Measurements from ENCODE around the gene RBM12. TPM values are rescaled to one million over a fixed set of nuclear protein-coding genes. Genes with fewer than 3 reads are reported as not detected.
A peak's percentile ranks its signal among the peaks of the same experiment; 100 is the strongest.

Gene RBM12
- total and polyA plus RNA-seq, 2 of the 8 experiments (the other 6 are each of a cell fraction or from before 2014, with no cell fraction given), result 187 to 214 TPM

- peaks cover 0 to 2% of the 10 kb centered on the region in 2 experiments for H4K20me1 ChIP-seq (replicated peaks in 1 of 2; ENCODE audit: control insufficient read depth in 1 of 2, insufficient read depth in 2 of 2, low read length in 2 of 2)
- no peak overlapping the region for H2BK20ac ChIP-seq (ENCODE audit: low read length)
- no peak overlapping the region for H3K14ac ChIP-seq (ENCODE audit: insufficient read length)
- H2BK15ac ChIP-seq (ENCODE audit: low read length), result no peak overlapping the region
- H3K27ac ChIP-seq (ENCODE audit: low read depth, low read length), result no peak overlapping the region
- H2AK5ac ChIP-seq (ENCODE audit: low read depth, low read length), result no peak overlapping the region
- 0 out of 2 replicates have a peak overlapping the region, but pooled peaks have one; percentile 17 for H2BK12ac ChIP-seq (ENCODE audit: low read depth, low read length)
- H3K4ac ChIP-seq (replicated peaks; ENCODE audit: insufficient read length, low read depth, low read length), result no peak overlapping the region
- FAIRE-seq (no peak), DNase-seq (ENCODE audit: low read depth in 1 of 2, low spot score in 2 of 2) (peak in 1 of 2 experiments; percentile 63)
- peaks cover 6 to 46% (median 34%) of the 10 kb centered on the region in 4 experiments for H3K27me3 ChIP-seq (replicated peaks in 1 of 4; ENCODE audit: control insufficient read depth in 3 of 4, extremely low read depth in 1 of 4, insufficient read depth in 3 of 4, low read length in 3 of 4)
- no peak overlapping the region for H4K8ac ChIP-seq (ENCODE audit: extremely low read depth, insufficient read depth, low read length)
- H3K23ac ChIP-seq (ENCODE audit: insufficient read length), result no peak overlapping the region
- H4K5ac ChIP-seq (ENCODE audit: insufficient read length, low read depth, low read length), result no peak overlapping the region
- no peak overlapping the region for H2AFZ ChIP-seq (ENCODE audit: low read length)
- H3K4me3 ChIP-seq (ENCODE audit: extremely low read depth in 1 of 4, insufficient read depth in 2 of 4, low read depth in 3 of 4, low read length in 4 of 4), result peak overlapping the region; percentile 28 to 66 (median 46)
- H2BK5ac ChIP-seq (ENCODE audit: low read depth, low read length), result no peak overlapping the region
- WGBS, 2 experiments (ENCODE audit: extremely low coverage in 1 of 2, insufficient coverage in 1 of 2, insufficient read length in 1 of 2, insufficient replicate concordance in 2 of 2, low coverage in 1 of 2, low lambda C conversion rate in 2 of 2, missing lambda C conversion rate in 1 of 2), result 67% methylated on average over 21 of the region's 30 CpGs; no CpG with 5 or more reads in 1 of the 2 experiments
- H4K91ac ChIP-seq (replicated peaks; ENCODE audit: insufficient read length, low read length), result no peak overlapping the region
- H3K23me2 ChIP-seq (ENCODE audit: low read depth, low read length), result peaks cover 11% of the 10 kb centered on the region; the same call in 1 of the 2 replicates
- H3K9ac ChIP-seq (replicated peaks in 1 of 4; ENCODE audit: extremely low read depth in 1 of 4, low read depth in 3 of 4, low read length in 3 of 4), result peak overlapping the region in 1 of 4 experiments; percentile 18; a peak in 2 of 7 replicates
- H2BK120ac ChIP-seq (replicated peaks; ENCODE audit: low read depth, low read length), result no peak overlapping the region
- TF ChIP-seq EP300 (IDR thresholded peaks at IDR 0.05; ENCODE audit: borderline replicate concordance in 1 of 2, low read depth in 2 of 2, low read length in 2 of 2) (no peak), CTBP2 (IDR thresholded peaks at IDR 0.05; ENCODE audit: borderline replicate concordance, insufficient read depth, insufficient read length, low read length) (no peak), HDAC2 (IDR thresholded peaks at IDR 0.05; ENCODE audit: borderline replicate concordance in 1 of 2, low read depth in 2 of 2, low read length in 2 of 2) (no peak), EZH2 (IDR thresholded peaks at IDR 0.05; ENCODE audit: low read depth, low read length, severe bottlenecking) (no peak), RAD21 (IDR thresholded peaks at IDR 0.05 in 1 of 2, conservative IDR thresholded peaks at IDR 0.05 in 1 of 2; ENCODE audit: low read depth in 2 of 2, low read length in 2 of 2) (no peak), ASH2L (IDR thresholded peaks at IDR 0.05; ENCODE audit: low read length) (no peak)
- peak overlapping the region; percentile 75 to 82 for H3K4me2 ChIP-seq (ENCODE audit: insufficient read depth in 1 of 2, low read depth in 2 of 2, low read length in 2 of 2)
- H3K36me3 ChIP-seq (ENCODE audit: control insufficient read depth in 2 of 4, insufficient read depth in 4 of 4, low read length in 3 of 4), result no peaks in the 10 kb centered on the region
- CTCF ChIA-PET (ENCODE audit: partially characterized antibody), result interaction anchor here (1.4 to 8.3 kb wide), 6 partner anchors 8 to 98 kb away, joined by 3 to 121 read pairs (median 14); partner anchors contain the start of gene SPAG4
- no peaks in the 10 kb centered on the region for H3K9me3 ChIP-seq (ENCODE audit: insufficient read depth in 2 of 2, low read depth in 1 of 2, low read length in 1 of 2)
- no peaks in the 10 kb centered on the region for H3K79me1 ChIP-seq (ENCODE audit: low read depth, low read length)
- H3K18ac ChIP-seq (ENCODE audit: extremely low read depth, low read length), result no peak overlapping the region
- H3K56ac ChIP-seq (replicated peaks; ENCODE audit: insufficient read length, low read depth, low read length), result no peak overlapping the region
- POLR2A ChIA-PET (ENCODE audit: partially characterized antibody), result interaction anchor here (0.6 to 2.1 kb wide), 5 partner anchors 14 to 147 kb away, joined by 3 to 13 read pairs (median 4); partner anchors contain the start of genes ERGIC3 and SPAG4
- peaks cover 0 to 14% (median 7%) of the 10 kb centered on the region in 4 experiments; a peak in 4 of 7 replicates for H3K4me1 ChIP-seq (replicated peaks in 1 of 4; ENCODE audit: control insufficient read depth in 3 of 4, insufficient read depth in 4 of 4, low read length in 3 of 4)
- no peaks in the 10 kb centered on the region for H3K79me2 ChIP-seq (ENCODE audit: control insufficient read depth in 1 of 2, insufficient read depth in 2 of 2, low read length in 2 of 2)
These were observed 62.7 kb downstream of the RBM12 start for GRCh38 chr20:35601990-35602389.
